Immature natural killer cell (primary cell): ENCODE data around the gene MGLL. TPM values are rescaled to one million over a fixed set of nuclear protein-coding genes. Genes with fewer than 3 reads are reported as not detected.

Experiments
- DNase-seq, 3 donors: peaks; one replicate each; pipeline ENCODE4 v3.0.0; 2022; ENCODE audit warnings: mixed read lengths in 1 of 3
- H3K27ac Mint-ChIP-seq, 6 donors: one replicate each; pipeline ENCODE4 v1.8.0; 2020; ENCODE audit warnings: mixed read lengths in 6 of 6, mild to moderate bottlenecking in 5 of 6, inconsistent platforms in 4 of 6, moderate library complexity in 3 of 6
- H3K27me3 Mint-ChIP-seq, 3 donors: one replicate each; pipeline ENCODE4 v1.8.0; 2020 to 2021; ENCODE audit warnings: low read depth in 3 of 3, mild to moderate bottlenecking in 3 of 3, mixed read lengths in 3 of 3, moderate library complexity in 3 of 3, inconsistent platforms in 1 of 3
- H3K36me3 Mint-ChIP-seq, 3 donors: one replicate each; pipeline ENCODE4 v1.8.0; 2020; ENCODE audit warnings: mixed read lengths in 3 of 3, inconsistent platforms in 2 of 3, mild to moderate bottlenecking in 2 of 3
- H3K4me1 Mint-ChIP-seq, 2 donors: one replicate each; pipeline ENCODE4 v1.8.0; 2020; ENCODE audit warnings: inconsistent platforms in 2 of 2, mild to moderate bottlenecking in 2 of 2, mixed read lengths in 2 of 2, moderate library complexity in 1 of 2
- H3K4me3 Mint-ChIP-seq, 5 donors: one replicate each; pipeline ENCODE4 v1.8.0; 2020; ENCODE audit warnings: mild to moderate bottlenecking in 5 of 5, mixed read lengths in 5 of 5, inconsistent platforms in 3 of 5, moderate library complexity in 3 of 5
- H3K9me3 Mint-ChIP-seq, 6 donors: one replicate each; pipeline ENCODE4 v1.8.0; 2020; ENCODE audit warnings: mild to moderate bottlenecking in 6 of 6, mixed read lengths in 6 of 6, inconsistent platforms in 4 of 6, moderate library complexity in 3 of 6
- polyA plus RNA-seq, 3 donors: library from polyadenylated mRNA; unstranded; fragments of 300-500 nt; fragmentation: Illumina TruSeq; gene quantifications; one replicate each; pipeline ENCODE4 v1.2.3, GENCODE V29; 2021

MGLL gene
- polyA plus RNA-seq, 3 donors from 2014 or later = 2.6 to 3.6 (median 2.6) TPM

DNA sequence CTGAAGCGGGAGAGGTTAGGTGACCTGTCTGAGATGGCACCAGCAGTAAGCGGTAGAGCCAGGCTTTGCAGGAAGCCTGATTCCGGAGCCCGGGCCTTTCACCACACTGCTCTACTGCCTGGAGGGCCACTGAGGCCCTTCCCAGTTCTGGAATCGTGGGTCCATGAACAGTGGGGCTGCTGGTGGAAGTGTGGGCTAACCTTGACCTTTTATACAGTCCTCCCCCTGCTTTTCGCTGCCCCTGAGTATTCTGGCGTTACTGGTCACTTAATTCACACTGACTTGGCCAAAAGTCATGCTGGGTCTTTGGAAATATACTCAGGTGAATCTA lies 152.1 kb downstream of the MGLL start:
- Mint-ChIP-seq H3K9me3 (no peaks in the 10 kb centered on the region), H3K27ac (no peak overlapping the region), H3K36me3 (no peaks in the 10 kb centered on the region), H3K27me3 (peaks cover 0 to 2% (median 2%) of the 10 kb centered on the region in 3 donors), H3K4me1 (peaks cover 19 to 22% of the 10 kb centered on the region in 2 donors), H3K4me3 (no peak overlapping the region)
- no peak for DNase-seq

- H3K4me1 Mint-ChIP-seq = peaks cover 14 to 18% of the 10 kb centered on the region in 2 donors
- no peaks in the 10 kb centered on the region for H3K9me3 Mint-ChIP-seq
- no peak for DNase-seq
- H3K36me3 Mint-ChIP-seq = no peaks in the 10 kb centered on the region
- peaks cover 0 to 2% (median 2%) of the 10 kb centered on the region in 3 donors for H3K27me3 Mint-ChIP-seq
- no peak overlapping the region for H3K4me3 Mint-ChIP-seq
- H3K27ac Mint-ChIP-seq = no peak overlapping the region
Measured at GRCh38 chr3:127669541-127670228, 152.6 kb downstream of the MGLL start.

- Mint-ChIP-seq H3K9me3 (no peaks in the 10 kb centered on the region), H3K27ac (no peak overlapping the region), H3K36me3 (no peaks in the 10 kb centered on the region), H3K27me3 (peaks cover 0 to 2% (median 2%) of the 10 kb centered on the region in 3 donors), H3K4me3 (no peak overlapping the region), H3K4me1 (peaks cover 6 to 12% of the 10 kb centered on the region in 2 donors)
- DNase-seq = no peak
Measured at GRCh38 chr3:127668906-127669305, 153.4 kb downstream of the MGLL start.

GRCh38 chr3:127667119-127667681 lies 155.1 kb downstream of the MGLL start:
- H3K27ac Mint-ChIP-seq = no peak overlapping the region
- H3K9me3 Mint-ChIP-seq = no peaks in the 10 kb centered on the region
- peaks cover 0 to 6% of the 10 kb centered on the region in 2 donors for H3K4me1 Mint-ChIP-seq
- H3K27me3 Mint-ChIP-seq = peaks cover 0 to 2% (median 2%) of the 10 kb centered on the region in 3 donors
- H3K36me3 Mint-ChIP-seq = no peaks in the 10 kb centered on the region
- DNase-seq = no peak
- H3K4me3 Mint-ChIP-seq = no peak overlapping the region

DNA sequence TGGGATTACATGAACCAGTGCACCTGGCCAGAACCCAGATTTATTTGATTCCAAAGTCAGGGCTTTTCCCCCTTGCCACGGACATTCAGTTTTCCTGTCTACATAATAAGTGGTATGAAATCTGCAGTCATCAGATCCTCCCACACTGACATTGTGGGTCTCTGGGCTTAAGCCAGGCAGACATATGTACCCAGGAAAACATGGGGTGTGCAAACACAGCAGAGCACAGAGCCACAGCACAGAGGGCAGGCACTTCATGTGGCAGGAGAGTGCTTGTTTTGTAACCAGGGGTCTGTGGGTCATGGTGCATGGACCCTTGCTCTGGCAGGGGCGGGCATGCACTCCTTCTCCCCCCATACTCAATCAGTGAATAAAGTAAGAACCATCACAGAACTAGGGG lies 155.6 kb downstream of the MGLL start:
- Mint-ChIP-seq H3K36me3 (no peaks in the 10 kb centered on the region), H3K27ac (no peak overlapping the region), H3K4me3 (no peak overlapping the region), H3K27me3 (peaks cover 0 to 2% (median under 1%) of the 10 kb centered on the region in 3 donors), H3K4me1 (peaks cover 0 to 4% of the 10 kb centered on the region in 2 donors), H3K9me3 (no peaks in the 10 kb centered on the region)
- no peak for DNase-seq

DNA sequence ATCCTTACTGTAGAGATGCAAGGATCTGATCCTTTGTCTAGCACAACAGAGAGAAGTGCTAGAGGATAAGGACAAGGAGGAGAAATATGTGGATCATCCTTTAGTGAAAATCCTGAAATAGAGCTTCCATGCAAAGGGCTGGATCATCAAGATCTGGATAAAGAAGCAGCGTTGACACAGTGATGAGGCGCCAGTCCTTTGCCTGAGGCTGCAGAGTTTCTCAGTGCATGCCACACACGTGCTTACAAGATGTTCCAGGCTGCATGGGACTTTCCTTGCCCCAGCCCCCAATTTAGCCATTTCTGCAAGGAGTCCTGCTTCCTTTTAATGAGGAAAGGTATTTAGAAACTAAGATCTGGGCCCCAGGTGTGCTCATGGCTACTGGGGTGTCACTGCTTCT lies 156.7 kb downstream of the MGLL start:
- peaks cover 0 to 2% (median 2%) of the 10 kb centered on the region in 3 donors for H3K27me3 Mint-ChIP-seq
- H3K36me3 Mint-ChIP-seq = no peaks in the 10 kb centered on the region
- no peaks in the 10 kb centered on the region for H3K4me1 Mint-ChIP-seq
- H3K9me3 Mint-ChIP-seq = no peaks in the 10 kb centered on the region
- no peak overlapping the region for H3K27ac Mint-ChIP-seq
- no peak for DNase-seq
- no peak overlapping the region for H3K4me3 Mint-ChIP-seq

- Mint-ChIP-seq H3K27me3 (peaks cover 0 to 2% (median 2%) of the 10 kb centered on the region in 3 donors), H3K36me3 (peaks cover 0 to 2% (median 0%) of the 10 kb centered on the region in 3 donors), H3K4me1 (no peaks in the 10 kb centered on the region), H3K9me3 (no peaks in the 10 kb centered on the region), H3K27ac (peak overlapping the region in 1 of 6 donors; percentile 1), H3K4me3 (no peak overlapping the region)
- DNase-seq = no peak
Measured at GRCh38 chr3:127665165-127665564, 157.2 kb downstream of the MGLL start.

- H3K9me3 Mint-ChIP-seq = no peaks in the 10 kb centered on the region
- no peak overlapping the region for H3K4me3 Mint-ChIP-seq
- H3K27me3 Mint-ChIP-seq = peaks cover 0 to 2% (median 0%) of the 10 kb centered on the region in 3 donors
- H3K36me3 Mint-ChIP-seq = peaks cover 0 to 3% (median 0%) of the 10 kb centered on the region in 3 donors
- no peaks in the 10 kb centered on the region for H3K4me1 Mint-ChIP-seq
- no peak for DNase-seq
- no peak overlapping the region for H3K27ac Mint-ChIP-seq
Measured at GRCh38 chr3:127663151-127663550, 159.2 kb downstream of the MGLL start.

- Mint-ChIP-seq H3K27me3 (peaks cover 0 to 2% (median 0%) of the 10 kb centered on the region in 3 donors), H3K4me1 (no peaks in the 10 kb centered on the region), H3K36me3 (peaks cover 0 to 3% (median 0%) of the 10 kb centered on the region in 3 donors), H3K9me3 (no peaks in the 10 kb centered on the region), H3K4me3 (no peak overlapping the region), H3K27ac (no peak overlapping the region)
- DNase-seq = no peak
Measured at GRCh38 chr3:127662001-127662469, 160.3 kb downstream of the MGLL start.

DNA sequence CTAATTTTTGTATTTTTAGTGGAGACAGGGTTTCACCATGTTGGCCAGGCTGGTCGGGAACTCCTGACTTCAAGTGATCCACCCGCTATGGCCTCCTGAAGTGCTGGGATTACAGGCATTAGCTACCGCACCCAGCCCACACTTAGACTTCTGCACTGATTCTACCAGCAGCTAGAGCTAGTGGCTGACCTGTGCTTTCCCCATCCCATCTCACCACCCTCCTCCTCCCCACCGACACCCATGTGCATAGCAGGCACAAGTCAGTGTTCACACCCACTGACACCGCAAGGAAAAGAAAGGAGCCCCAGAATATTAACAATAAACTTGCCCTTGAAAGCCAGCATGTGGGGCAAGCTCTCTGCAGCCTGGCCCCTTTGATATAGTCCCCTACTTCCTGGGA lies 160.7 kb downstream of the MGLL start:
- Mint-ChIP-seq H3K27me3 (peaks cover 0 to 2% (median 0%) of the 10 kb centered on the region in 3 donors), H3K36me3 (peaks cover 0 to 3% (median 0%) of the 10 kb centered on the region in 3 donors), H3K4me1 (no peaks in the 10 kb centered on the region), H3K27ac (no peak overlapping the region), H3K9me3 (no peaks in the 10 kb centered on the region), H3K4me3 (no peak overlapping the region)
- DNase-seq = no peak

GRCh38 chr3:127660621-127661251 lies 161.6 kb downstream of the MGLL start:
- Mint-ChIP-seq H3K27me3 (peaks cover 0 to 2% (median 0%) of the 10 kb centered on the region in 3 donors), H3K4me3 (no peak overlapping the region), H3K9me3 (no peaks in the 10 kb centered on the region), H3K36me3 (peaks cover 0 to 3% (median 0%) of the 10 kb centered on the region in 3 donors), H3K4me1 (no peaks in the 10 kb centered on the region), H3K27ac (no peak overlapping the region)
- DNase-seq = no peak

GRCh38 chr3:127658234-127658633 lies 164.1 kb downstream of the MGLL start:
- peaks cover 0 to 3% (median 0%) of the 10 kb centered on the region in 3 donors for H3K36me3 Mint-ChIP-seq
- H3K27me3 Mint-ChIP-seq = peaks cover 0 to 2% (median 2%) of the 10 kb centered on the region in 3 donors
- H3K27ac Mint-ChIP-seq = no peak overlapping the region
- H3K4me3 Mint-ChIP-seq = no peak overlapping the region
- DNase-seq = no peak
- no peaks in the 10 kb centered on the region for H3K4me1 Mint-ChIP-seq
- H3K9me3 Mint-ChIP-seq = no peaks in the 10 kb centered on the region

- peaks cover 0 to 2% (median 2%) of the 10 kb centered on the region in 3 donors for H3K27me3 Mint-ChIP-seq
Measured at GRCh38 chr3:127656906-127657305, 165.4 kb downstream of the MGLL start.

GRCh38 chr3:127655641-127656040 lies 166.7 kb downstream of the MGLL start:
- H3K9me3 Mint-ChIP-seq = no peaks in the 10 kb centered on the region
- peaks cover 0 to 3% (median 0%) of the 10 kb centered on the region in 3 donors for H3K36me3 Mint-ChIP-seq
- no peak overlapping the region for H3K27ac Mint-ChIP-seq
- H3K4me3 Mint-ChIP-seq = no peak overlapping the region
- peaks cover 0 to 2% (median 0%) of the 10 kb centered on the region in 3 donors for H3K27me3 Mint-ChIP-seq
- no peak for DNase-seq
- H3K4me1 Mint-ChIP-seq = no peaks in the 10 kb centered on the region

More at GRCh38 chr3:127656906-127657305, 165.4 kb downstream of the MGLL start:
- Mint-ChIP-seq H3K9me3 (no peaks in the 10 kb centered on the region), H3K4me1 (no peaks in the 10 kb centered on the region), H3K36me3 (peaks cover 0 to 3% (median 0%) of the 10 kb centered on the region in 3 donors), H3K4me3 (no peak overlapping the region), H3K27ac (no peak overlapping the region)
- DNase-seq = no peak
